GM10248 (cell line): ENCODE data around the gene CECR2.

Experiments
- CTCF ChIA-PET: fragments of 300-600 bp; sonication (Branson Sonifier 250); formaldehyde crosslinking; extraction: SDS; loops from one replicate; lab custom pipeline; 2021; ENCODE audit warnings: antibody characterized with exemption; lab: Yijun Ruan, JAX
- POLR2A ChIA-PET: fragments of 350-650 bp; sonication (Branson Sonifier 250); formaldehyde crosslinking; extraction: SDS; loops from one replicate; lab custom pipeline; 2020; ENCODE audit warnings: antibody characterized with exemption; lab: Yijun Ruan, JAX
- DNase-seq: peaks from one replicate; pipeline ENCODE4 v3.0.0; 2012; ENCODE audit errors: extremely low spot score
- TF ChIP-seq, protein P1 (sequence below): IDR thresholded peaks from 2 replicates; pipeline ENCODE4 v1.5.1; 2012; ENCODE audit warnings: mild to moderate bottlenecking, low read depth; ENCODE audit errors: extremely low read depth, missing control alignments, control extremely low read depth

CECR2 gene

DNA sequence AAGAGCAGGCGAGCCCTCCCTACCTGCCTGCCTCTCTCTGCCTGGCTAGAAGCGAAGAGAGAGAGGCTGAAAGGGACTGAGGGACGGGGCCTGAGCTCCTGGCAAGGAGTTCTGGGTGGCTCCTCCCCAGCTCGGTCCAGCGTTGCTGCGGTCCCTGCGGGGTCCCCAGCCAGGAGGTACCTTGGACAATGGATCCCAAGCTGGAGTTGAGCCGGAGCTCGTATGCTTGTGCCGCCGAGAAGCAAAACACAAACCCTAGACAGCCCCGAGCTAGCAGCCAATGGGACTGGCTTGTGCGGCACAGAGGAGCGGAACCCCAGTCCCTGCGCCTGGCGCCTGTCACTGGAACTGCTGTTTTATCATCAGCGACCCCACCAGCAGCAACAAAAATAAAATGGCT lies 212.4 kb downstream of the CECR2 start:
- no peak for DNase-seq
- CTCF ChIA-PET, result interaction anchor here (1.1 kb wide), 1 partner anchor 49 kb away, joined by 3 read pairs; no protein-coding TSS in a partner anchor
- POLR2A ChIA-PET, result no interaction called here
- TF ChIP-seq, protein P1, sequence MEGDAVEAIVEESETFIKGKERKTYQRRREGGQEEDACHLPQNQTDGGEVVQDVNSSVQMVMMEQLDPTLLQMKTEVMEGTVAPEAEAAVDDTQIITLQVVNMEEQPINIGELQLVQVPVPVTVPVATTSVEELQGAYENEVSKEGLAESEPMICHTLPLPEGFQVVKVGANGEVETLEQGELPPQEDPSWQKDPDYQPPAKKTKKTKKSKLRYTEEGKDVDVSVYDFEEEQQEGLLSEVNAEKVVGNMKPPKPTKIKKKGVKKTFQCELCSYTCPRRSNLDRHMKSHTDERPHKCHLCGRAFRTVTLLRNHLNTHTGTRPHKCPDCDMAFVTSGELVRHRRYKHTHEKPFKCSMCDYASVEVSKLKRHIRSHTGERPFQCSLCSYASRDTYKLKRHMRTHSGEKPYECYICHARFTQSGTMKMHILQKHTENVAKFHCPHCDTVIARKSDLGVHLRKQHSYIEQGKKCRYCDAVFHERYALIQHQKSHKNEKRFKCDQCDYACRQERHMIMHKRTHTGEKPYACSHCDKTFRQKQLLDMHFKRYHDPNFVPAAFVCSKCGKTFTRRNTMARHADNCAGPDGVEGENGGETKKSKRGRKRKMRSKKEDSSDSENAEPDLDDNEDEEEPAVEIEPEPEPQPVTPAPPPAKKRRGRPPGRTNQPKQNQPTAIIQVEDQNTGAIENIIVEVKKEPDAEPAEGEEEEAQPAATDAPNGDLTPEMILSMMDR, result no peak

DNA sequence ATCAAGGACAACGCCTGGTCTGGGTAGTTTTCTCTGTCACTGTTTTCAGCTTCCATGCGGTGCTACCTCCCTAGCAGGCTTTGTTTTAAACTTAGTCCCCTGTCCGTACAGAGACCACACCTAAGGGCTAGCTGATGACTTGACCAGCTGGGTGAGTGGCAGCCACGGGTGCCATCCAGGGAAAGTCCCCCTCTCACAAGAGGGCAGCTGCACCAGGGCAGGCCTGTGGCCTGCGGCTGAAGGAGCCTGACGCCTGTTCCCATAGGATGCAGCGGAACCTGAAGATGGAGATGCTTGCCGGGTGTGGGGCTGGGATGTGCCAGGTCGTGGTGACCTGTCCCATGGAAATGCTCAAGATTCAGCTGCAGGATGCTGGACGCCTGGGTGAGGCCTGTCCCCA lies 213.9 kb downstream of the CECR2 start:
- TF ChIP-seq, protein P1, result no peak
- DNase-seq, result no peak
- ChIA-PET POLR2A (no interaction called here), CTCF (no interaction called here)

DNA sequence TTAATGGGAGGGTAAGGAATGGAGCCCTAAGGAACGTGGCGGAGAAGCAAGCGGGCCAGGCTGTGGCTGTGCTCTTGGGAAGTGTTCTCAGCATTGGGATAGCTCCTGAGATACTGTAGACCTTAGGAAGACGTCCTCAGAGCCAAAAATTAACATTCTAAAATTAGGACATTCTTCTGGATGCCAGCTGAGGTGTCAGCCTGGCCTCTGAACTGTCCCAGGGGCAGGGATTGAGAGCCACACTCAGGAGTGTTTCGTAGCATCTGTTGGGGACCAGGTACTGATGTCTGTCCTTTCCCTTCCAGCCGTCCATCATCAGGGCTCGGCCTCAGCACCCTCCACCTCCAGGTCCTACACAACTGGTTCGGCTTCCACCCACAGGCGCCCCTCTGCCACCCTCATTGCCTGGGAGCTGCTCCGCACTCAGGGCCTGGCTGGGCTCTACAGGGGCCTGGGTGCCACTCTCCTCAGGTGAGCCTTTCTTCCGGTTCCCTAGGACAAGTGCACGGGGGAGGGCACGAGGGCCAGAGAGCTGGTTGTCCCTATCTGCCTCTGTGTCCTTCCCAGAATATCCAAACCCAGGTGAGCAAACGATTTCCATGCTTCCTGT lies 217.7 kb downstream of the CECR2 start:
- TF ChIP-seq, protein P1, result no peak
- DNase-seq, result no peak
- ChIA-PET POLR2A (no interaction called here), CTCF (interaction anchor here (1.5 kb wide), 2 partner anchors 10 to 156 kb away, joined by 3 to 4 read pairs; no protein-coding TSS in a partner anchor)

DNA sequence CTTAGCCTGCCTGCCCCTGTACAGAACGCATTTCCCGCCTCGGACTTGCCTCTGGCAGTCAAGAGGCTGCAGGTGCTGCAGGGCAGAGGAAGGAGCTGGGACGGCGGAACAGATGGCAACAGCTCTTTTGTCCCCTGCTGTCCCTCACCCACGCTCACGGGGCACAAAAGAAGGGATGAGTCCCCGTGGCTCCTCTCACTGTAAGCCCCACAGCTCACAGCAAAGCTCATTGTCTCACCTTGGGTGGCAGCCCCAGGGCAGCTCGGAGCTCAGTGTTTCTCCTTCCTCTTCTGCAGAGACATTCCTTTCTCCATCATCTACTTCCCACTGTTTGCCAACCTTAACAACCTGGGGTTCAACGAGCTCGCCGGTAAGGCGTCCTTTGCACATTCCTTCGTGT lies 218.4 kb downstream of the CECR2 start:
- CTCF ChIA-PET, result interaction anchor here (1.5 kb wide), 2 partner anchors 11 to 155 kb away, joined by 3 to 4 read pairs; no protein-coding TSS in a partner anchor
- TF ChIP-seq, protein P1, result no peak
- POLR2A ChIA-PET, result no interaction called here
- DNase-seq, result no peak

DNA sequence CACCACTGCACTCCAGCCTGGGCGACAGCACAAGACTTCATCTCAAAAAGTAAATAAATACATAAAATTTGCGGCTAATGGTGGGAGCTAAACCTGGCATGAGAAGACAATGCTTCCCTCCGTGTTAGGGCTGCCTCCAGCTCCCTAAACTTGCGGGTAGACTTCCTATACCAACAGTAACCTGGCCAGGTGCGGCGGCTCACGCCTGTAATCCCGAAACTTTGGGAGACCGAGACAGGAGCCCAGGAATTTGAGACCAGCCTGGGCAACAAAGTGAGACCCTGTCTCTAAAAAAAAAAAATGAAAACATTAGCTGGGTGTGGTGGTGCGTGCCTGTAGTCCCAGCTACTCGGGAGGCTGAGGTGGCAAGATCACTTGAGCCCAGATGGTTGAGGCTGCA lies 219.3 kb downstream of the CECR2 start:
- POLR2A ChIA-PET, result no interaction called here

DNA sequence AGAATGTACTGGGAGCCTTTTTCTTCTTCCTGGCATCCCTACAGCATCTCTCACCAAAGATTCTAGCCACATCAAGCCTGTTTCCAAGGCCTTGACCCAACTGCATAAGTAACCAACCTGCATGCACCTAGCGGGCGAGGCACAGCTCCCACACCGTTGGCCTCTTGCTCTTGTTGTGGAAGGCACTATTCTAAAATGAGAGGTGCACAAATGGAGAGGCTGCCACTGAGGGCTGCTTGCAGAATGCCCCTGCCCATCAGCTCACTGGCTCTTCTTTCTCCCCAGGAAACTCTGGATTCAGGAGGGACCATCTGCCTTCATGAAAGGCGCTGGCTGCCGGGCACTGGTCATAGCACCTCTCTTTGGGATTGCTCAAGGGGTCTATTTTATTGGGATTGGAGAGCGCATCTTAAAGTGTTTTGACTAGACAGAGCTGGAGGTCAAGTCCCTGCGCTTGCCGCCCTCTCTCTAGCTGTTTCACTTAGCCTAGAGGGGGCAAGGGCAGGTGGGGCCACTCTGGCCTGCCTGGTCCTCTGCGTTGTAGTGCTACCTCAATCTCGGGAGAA lies 220.6 kb downstream of the CECR2 start:
- POLR2A ChIA-PET, result interaction anchor here (0.6 kb wide), 1 partner anchor 52 kb away, joined by 8 read pairs; no protein-coding TSS in a partner anchor
- DNase-seq, result no peak
- TF ChIP-seq, protein P1, result no peak
- CTCF ChIA-PET, result no interaction called here

More for the DNA sequence above, 219.3 kb downstream of the CECR2 start:
- CTCF ChIA-PET, result interaction anchor here (1.5 kb wide), 2 partner anchors 12 to 154 kb away, joined by 3 to 4 read pairs; no protein-coding TSS in a partner anchor
- no peak for DNase-seq
- TF ChIP-seq, protein P1, result no peak
